Stimulated activated CD8-positive, alpha-beta memory T cell treated with anti-CD3 and anti-CD28 coated beads, Interleukin-4, amount 100 ng/mL, for 1 hour (primary cell): ENCODE data around the gene CD276.
"Not testable (repeated sequence)": the region's sequence is repeated elsewhere in the genome, so short reads cannot be mapped to it uniquely, and the experiment has no call there.

ENCODE experiments used
- DNase-seq, 2 donors: peaks; one replicate each; pipeline ENCODE4 v3.0.0-alpha.2; 2020; ENCODE audit warnings: low read depth in 2 of 2, low spot score in 1 of 2

Gene CD276

GRCh38 chr15:73684581-73685455 is 635 bp downstream of the CD276 start:
- no peak for DNase-seq

- DNase-seq: no peak
Observed at GRCh38 chr15:73685981-73686380, 1.8 kb downstream of the CD276 start.

DNA sequence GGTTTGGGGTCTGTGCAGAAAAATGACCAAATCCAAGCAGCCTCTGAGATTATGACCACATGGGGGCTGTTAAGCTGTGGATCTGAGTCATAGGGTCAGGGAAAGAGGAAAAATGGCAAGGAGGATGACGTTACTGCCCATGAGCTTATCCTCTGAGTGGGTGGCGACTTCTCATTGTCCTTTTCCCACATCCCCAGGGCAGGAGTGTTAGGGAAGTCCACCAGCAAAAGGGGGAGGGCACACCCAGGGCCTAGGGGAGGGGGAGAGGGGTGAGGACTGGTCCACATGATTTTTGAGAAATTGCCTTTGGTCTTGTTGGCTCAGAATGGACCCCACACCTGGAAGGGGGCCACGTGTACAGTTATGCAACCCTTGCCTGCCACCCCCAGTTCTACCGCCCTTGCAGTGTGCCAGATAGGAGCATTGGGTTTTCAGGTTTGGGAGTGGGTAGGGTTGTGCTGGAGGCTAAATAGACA is 2.6 kb downstream of the CD276 start:
- DNase-seq: no peak

DNA sequence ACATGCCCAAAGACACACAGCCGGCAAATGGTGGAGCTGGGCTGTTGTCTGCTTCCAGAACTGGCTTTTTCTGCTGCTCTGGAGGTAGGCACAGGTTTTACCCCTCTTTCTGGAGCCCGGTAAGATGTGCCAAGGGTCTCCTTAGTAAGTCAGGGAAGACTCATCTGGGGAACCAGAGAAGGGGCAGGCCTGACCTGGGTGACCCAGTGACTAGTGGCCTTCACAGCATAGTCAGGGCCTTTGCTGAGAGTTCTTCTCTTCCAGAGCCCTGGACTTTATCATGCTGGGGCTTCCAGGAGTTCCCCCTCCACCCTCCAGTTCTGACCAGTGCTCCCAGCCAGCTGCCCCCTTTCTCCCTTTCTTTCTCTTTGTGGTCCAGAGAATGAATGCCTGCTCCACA is 3.2 kb downstream of the CD276 start:
- DNase-seq: no peak

DNA sequence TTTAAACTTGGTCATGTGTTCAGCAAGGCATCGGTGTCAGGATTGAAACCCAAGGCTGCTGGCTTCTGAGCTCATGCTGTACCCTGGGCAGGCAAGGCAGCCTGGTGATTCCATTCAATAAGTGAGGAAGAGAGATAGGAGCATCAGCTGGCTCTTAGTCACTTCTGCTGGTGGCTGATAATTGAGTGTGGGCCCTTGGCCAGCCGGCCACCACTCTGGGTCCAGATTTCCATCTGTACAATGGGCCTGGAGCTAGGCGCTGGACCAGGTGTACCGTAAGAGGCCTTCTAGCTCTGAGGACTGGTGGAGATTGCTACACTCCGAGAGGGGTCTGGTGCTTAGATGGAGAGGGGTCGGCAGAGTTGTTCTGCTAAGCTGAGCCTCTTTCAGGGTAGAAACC is 4.3 kb downstream of the CD276 start:
- no peak for DNase-seq

DNA sequence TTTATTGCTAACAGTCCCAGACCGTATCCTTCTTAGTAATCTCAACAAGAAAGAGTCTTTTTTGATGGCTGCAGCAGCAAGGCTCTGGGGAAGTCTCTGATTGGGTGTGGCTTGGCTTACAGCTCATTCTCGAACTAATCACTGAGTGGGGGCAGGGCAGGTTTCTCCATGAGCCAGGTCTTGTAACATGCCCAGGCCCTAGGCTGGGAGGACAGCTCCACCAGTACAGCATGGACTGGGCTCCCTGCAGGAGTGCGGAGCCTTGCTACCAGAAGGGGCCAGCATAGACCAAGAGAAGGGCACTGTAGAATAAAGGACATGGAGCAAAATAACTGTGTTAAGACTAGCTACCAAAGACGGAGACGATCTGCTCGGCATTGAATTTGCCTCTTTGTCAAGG is 7.2 kb downstream of the CD276 start:
- DNase-seq: no peak

DNA sequence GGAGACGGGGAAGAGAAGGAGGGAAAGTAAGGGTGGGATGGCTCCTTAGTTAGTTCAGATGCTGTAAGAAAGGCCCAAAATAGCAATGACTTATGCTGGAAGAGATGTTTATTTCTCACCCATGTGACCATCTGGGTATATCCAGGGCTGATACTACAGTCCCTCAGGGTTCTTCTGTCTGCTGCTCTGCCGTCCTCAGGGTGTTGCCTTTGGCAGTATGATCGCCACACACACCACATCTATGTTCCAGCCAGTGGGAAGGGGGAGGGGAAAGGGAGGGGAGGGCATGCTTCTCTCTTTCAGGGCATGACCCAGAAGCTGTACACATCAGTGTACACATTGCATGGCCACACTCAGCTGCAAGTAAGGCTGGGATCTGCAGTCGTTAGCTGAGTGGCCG is 10.2 kb downstream of the CD276 start:
- DNase-seq: no peak

- no peak for DNase-seq
Observed at GRCh38 chr15:73695773-73696640, 11.8 kb downstream of the CD276 start.

DNA sequence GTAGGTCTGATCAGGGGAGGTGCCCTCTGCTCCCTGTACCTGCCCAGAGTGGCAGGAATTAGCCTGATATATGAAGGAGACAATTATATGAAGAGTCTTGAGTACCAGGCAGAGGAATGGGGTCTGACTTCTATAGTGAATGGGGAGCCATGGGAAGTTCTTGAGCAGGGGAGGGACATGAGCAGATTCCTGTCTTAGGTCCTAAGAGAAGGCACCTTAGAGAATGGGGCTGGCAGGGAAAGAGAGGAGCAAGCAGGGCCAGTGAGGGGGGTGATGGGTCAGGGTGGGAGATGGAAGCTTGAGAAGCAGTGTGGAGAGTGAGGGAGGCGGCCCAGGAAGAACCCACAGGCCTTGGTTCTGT is 12.4 kb downstream of the CD276 start:
- DNase-seq: no peak

GRCh38 chr15:73697033-73697467 is 12.9 kb downstream of the CD276 start:
- peak; percentile 27 to 43 for DNase-seq

- no peak for DNase-seq
Observed at GRCh38 chr15:73699249-73700040, 15.3 kb downstream of the CD276 start.

DNA sequence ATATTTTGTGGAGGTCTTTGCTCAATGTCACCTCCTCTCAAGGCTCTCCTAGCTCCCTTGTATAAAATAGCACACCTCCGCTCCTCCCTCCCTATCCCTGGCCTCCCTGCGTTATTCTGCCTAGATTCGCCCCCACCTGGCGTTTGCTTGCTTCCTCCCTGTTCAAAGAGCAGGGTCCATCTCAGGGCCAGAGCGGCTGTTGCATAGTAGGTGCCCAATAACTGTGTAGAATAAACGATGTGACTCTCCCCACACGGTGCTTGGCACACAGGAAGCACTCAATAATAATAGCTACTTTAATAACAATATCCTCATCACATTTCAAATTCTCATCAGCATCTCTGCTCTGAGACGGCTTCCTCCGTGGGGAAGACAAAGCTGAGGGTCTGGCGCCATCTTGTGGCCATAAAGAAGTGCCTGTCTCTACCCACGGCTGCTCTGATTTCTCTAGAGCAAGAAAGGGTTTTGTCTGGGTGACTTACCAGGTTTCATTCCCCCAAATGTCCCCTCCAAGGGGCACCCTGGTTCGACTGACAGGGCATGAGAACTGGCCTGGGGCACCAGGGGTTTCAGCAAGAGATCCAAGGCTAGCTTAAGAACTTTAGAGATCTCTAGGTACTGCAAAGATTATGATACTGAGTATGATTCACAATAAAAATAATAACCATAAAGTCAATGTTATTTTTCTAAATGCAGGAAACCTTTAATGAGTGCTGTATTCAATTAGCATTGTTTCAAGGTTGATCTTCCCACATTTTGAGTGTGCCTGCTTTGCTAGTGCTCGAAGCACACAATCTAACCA is 16.1 kb downstream of the CD276 start:
- DNase-seq: peak; percentile 42 to 60

DNA sequence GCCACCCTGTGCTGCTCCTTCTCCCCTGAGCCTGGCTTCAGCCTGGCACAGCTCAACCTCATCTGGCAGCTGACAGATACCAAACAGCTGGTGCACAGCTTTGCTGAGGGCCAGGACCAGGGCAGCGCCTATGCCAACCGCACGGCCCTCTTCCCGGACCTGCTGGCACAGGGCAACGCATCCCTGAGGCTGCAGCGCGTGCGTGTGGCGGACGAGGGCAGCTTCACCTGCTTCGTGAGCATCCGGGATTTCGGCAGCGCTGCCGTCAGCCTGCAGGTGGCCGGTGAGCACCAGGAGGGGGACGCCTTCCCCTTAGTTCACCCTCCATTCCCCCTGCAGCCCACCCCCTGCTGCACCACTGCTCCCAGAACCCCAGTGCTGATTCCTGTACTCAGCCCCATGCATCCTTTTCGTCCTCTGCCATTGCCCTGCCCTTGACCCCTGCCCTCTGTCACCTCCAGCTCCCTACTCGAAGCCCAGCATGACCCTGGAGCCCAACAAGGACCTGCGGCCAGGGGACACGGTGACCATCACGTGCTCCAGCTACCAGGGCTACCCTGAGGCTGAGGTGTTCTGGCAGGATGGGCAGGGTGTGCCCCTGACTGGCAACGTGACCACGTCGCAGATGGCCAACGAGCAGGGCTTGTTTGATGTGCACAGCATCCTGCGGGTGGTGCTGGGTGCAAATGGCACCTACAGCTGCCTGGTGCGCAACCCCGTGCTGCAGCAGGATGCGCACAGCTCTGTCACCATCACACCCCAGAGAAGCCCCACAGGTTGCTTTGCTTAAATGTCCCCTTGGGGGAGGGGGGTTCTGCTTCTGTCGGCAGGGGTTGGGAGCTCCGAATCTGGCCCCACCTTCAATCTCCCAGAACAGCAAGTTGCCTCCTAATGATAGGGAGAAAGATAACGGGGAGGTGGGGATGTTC is 18.4 kb downstream of the CD276 start:
- not testable (repeated sequence) for DNase-seq

DNA sequence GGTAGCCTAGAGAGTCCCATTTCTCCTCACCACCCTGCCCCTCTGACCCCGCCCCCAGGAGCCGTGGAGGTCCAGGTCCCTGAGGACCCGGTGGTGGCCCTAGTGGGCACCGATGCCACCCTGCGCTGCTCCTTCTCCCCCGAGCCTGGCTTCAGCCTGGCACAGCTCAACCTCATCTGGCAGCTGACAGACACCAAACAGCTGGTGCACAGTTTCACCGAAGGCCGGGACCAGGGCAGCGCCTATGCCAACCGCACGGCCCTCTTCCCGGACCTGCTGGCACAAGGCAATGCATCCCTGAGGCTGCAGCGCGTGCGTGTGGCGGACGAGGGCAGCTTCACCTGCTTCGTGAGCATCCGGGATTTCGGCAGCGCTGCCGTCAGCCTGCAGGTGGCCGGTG is 19.4 kb downstream of the CD276 start:
- not testable (repeated sequence) for DNase-seq

- DNase-seq: not testable (repeated sequence)
Observed at GRCh38 chr15:73704142-73704868, 20.1 kb downstream of the CD276 start.

- DNase-seq: peak in 1 of 2 donors; percentile 37
Observed at GRCh38 chr15:73704869-73705645, 20.9 kb downstream of the CD276 start.

GRCh38 chr15:73708691-73709090 is 24.5 kb downstream of the CD276 start:
- no peak for DNase-seq

GRCh38 chr15:73709241-73709640 is 25.1 kb downstream of the CD276 start:
- no peak for DNase-seq
